Aorta (tissue), 5 donors: ENCODE data around the gene TNIK. TPM values are rescaled to one million over a fixed set of nuclear protein-coding genes. Genes with fewer than 3 reads are reported as not detected.
"Not testable (repeated sequence)": the region's sequence is repeated elsewhere in the genome, so short reads cannot be mapped to it uniquely, and the experiment has no call there.

Experiments used
- ATAC-seq: fragments of 200-7000 bp; cut with Tn5 transposase; one replicate; pipeline ENCODE4 v1.9.1; 2022; ENCODE audit warnings: moderate library complexity; ENCODE audit not compliant: low FRiP score
- DNase-seq, 2 donors: peaks; one replicate each; pipeline ENCODE4 v3.0.0-alpha.2; 2020
- H3K27ac ChIP-seq, 2 donors: one replicate each; pipeline ENCODE4 v1.5.1; 2013; ENCODE audit warnings: low read length in 2 of 2, mild to moderate bottlenecking in 2 of 2, moderate library complexity in 2 of 2, control low read depth in 1 of 2, inconsistent platforms in 1 of 2, low read depth in 1 of 2
- H3K27me3 ChIP-seq, 2 donors: one replicate each; pipeline ENCODE4 v1.6.1; 2013; ENCODE audit warnings: control low read depth in 1 of 2, low read length in 1 of 2, mild to moderate bottlenecking in 1 of 2, moderate library complexity in 1 of 2; ENCODE audit not compliant: insufficient read depth in 2 of 2, control insufficient read depth in 1 of 2
- H3K36me3 ChIP-seq, 2 donors: one replicate each; pipeline ENCODE4 v1.6.1; 2013; ENCODE audit warnings: control low read depth in 1 of 2, low read length in 1 of 2, mild to moderate bottlenecking in 1 of 2; ENCODE audit not compliant: insufficient read depth in 2 of 2, control insufficient read depth in 1 of 2
- H3K4me1 ChIP-seq, 2 donors: one replicate each; pipeline ENCODE4 v1.6.1; 2013; ENCODE audit warnings: low read length in 2 of 2, control low read depth in 1 of 2, mild to moderate bottlenecking in 1 of 2, moderate library complexity in 1 of 2; ENCODE audit not compliant: insufficient read depth in 2 of 2, control insufficient read depth in 1 of 2
- H3K4me3 ChIP-seq, 2 donors: one replicate each; pipeline ENCODE4 v1.5.1; 2013; ENCODE audit warnings: low read length in 2 of 2, control low read depth in 1 of 2, mild to moderate bottlenecking in 1 of 2
- H3K9me3 ChIP-seq: one replicate; pipeline ENCODE4 v1.6.1; 2013; ENCODE audit warnings: mild to moderate bottlenecking, low read length; ENCODE audit not compliant: control insufficient read depth
- WGBS, 2 donors: extraction: QIAGEN DNeasy Blood & Tissue Kit; methylation state at CpG; one replicate each; pipeline ENCODE4 v1.1.7; 2013; 5-methylcytosine and 5-hydroxymethylcytosine counted together
- intact Hi-C, 2 donors: fragments of 100-400 bp; cut with DNase I; formaldehyde crosslinking; loops; one replicate each; pipeline versions ENCODE4 v1.14.2 to v1.15.0; 2022
- polyA plus RNA-seq, 2 donors: library from polyadenylated mRNA; stranded (reverse); fragments of 200-250 nt; gene quantifications; one replicate each; pipeline ENCODE4 v1.2.3, GENCODE V29; 2013
- total RNA-seq, 2 donors: library from RNA; stranded (reverse); fragmentation: NEBNext Ultra II Directional; extraction: Animal tissue kit (Norgen Biotek cat#: 25700); gene quantifications; one replicate each; pipeline ENCODE4 v1.2.1, GENCODE V29; 2021
- donor health status: healthy with polysubstance abuse.
- donor health status: Bipolar disorder and iron deficiency.
- donor health status: DM: no; HTN: no; CAD: no.
- donor health status: DM: no; HTN: no; CAD: no.
- donor health status: DM: yes; HTN: yes; CAD: no.

Gene TNIK
- total and polyA plus RNA-seq, 4 donors: 4.7 to 14.6 (median 8.8) TPM

DNA sequence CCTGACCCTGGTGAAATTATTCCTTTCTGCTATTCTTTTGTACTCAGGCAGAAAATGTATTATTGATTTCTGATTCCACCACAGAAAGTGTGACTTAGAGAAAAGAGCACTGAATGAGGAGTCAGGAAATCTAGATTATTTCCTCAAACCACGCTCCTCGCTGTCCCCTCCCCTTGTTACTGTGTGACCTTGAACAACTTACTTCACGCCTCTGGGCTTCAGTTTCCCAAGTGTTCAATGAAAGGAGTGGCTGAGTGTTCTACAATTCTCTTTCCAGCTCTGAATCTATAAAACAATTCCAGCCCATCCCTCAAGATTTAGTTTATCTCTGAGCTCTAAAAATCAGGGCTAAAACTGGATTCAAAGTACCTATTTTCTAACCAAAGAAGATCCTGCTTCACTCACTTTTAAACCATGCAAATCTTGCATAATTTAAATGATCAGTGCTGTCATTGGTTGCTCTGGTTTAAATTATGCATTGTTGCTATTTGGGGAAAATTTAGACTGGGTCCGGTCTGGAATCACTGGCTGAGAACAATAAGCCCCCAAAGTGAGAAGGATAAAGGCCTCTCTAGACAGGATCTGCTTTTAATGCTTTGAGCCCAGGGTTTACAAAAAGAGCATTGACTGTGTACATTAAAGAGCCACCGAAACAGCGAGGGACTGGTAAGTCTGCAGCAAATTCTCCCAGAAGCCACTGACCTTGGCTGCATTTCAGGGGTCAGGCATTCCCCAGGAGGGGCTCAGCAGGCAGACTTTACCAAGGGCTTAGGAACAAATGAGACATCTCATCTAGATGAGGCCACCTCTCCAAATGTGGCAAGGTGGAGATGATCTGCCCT lies 3.2 kb downstream of the TNIK start:
- Histone ChIP-seq H3K36me3 (no peaks in the 10 kb centered on the region), H3K9me3 (no peaks in the 10 kb centered on the region), H3K27ac (no peak overlapping the region), H3K4me3 (no peak overlapping the region), H3K4me1 (peaks cover 0 to 3% of the 10 kb centered on the region in 2 donors), H3K27me3 (no peaks in the 10 kb centered on the region)
- intact Hi-C loops: loop anchor here in 1 of 2 donors (10.0 kb wide), 1 partner anchor 272 kb away; no protein-coding TSS in a partner anchor
- WGBS, 2 donors: 91 to 92% methylated on average over 6 of the region's 6 CpGs
- DNase-seq (no peak), ATAC-seq (no peak)

DNA sequence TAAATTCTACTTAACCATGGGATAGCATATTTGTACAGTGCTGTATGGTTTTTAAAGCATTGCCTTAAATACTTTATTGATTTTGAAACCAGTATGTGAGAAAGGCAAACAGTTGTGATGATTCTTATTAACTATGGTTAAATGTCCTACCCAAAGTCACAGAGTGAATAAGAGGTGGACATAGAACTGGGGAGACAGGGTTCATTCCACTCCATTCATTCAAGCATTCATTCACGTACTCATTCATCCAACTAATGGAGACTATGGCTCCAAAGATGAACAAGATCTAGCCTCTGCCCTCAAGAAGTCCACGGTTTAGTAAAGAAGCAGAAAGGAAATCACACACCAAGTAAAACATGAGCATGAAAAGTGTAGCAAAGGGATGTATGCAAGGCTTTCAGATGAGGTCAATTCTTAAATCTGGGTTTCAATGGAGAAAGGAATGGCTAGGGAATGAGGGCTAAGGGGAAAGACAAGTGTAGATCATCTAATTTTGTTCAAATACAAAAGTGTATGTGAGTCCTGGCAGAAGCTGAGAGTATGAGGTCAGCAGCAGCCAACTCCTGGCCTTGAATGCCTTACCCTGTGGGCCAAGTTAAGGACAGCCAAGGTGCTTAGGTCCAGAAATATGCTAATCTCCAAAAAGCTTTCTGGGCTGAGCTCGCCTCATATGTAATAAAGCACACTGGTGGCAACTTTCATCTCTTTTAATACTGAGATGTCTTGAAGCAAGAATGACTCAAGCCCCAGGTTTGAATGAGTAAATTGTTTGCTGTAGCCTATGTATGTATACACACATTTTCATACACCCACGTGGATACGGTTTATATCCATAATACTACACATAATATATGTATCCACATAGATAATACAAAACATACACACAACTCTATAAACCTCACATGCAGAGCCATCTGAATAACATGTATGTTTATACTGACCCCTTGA lies 4.3 kb downstream of the TNIK start:
- no peaks in the 10 kb centered on the region for H3K9me3 ChIP-seq
- WGBS, 2 donors: 41 to 50% methylated on average over 5 of the region's 5 CpGs
- H3K4me1 ChIP-seq: peaks cover 0 to 3% of the 10 kb centered on the region in 2 donors
- H3K27me3 ChIP-seq: no peaks in the 10 kb centered on the region
- DNase-seq (no peak), ATAC-seq (no peak)
- intact Hi-C loops: loop anchor here in 1 of 2 donors (10.0 kb wide), 1 partner anchor 271 kb away; no protein-coding TSS in a partner anchor
- H3K36me3 ChIP-seq: no peaks in the 10 kb centered on the region
- H3K4me3 ChIP-seq: no peak overlapping the region
- H3K27ac ChIP-seq: no peak overlapping the region

DNA sequence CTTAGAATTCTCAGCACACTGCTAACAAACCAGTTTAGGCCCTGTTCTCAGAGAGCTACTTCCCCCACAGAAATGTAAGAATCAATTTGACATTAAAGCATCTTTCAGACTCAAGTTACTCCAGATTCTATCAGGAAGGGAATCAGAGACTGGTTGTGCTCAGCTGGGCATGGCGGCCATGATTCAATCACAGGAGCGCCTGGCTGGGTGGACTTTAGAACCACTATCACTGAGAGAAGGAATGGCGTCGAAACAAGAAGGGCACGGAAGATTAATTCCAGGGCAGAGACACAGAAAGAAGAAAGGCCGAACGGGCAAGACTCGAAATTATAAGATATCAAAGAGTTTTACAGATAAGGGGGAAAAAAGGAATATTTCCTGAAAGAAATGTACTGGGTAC lies 6.2 kb downstream of the TNIK start:
- H3K27ac ChIP-seq: no peak overlapping the region
- ATAC-seq: no peak
- no peak overlapping the region for H3K4me3 ChIP-seq
- H3K4me1 ChIP-seq: peaks cover 0 to 3% of the 10 kb centered on the region in 2 donors
- DNase-seq: no peak
- WGBS, 2 donors: 91 to 93% methylated on average over 8 of the region's 8 CpGs
- no peaks in the 10 kb centered on the region for H3K27me3 ChIP-seq
- no peaks in the 10 kb centered on the region for H3K9me3 ChIP-seq
- intact Hi-C loops: loop anchor here in 1 of 2 donors (10.0 kb wide), 1 partner anchor 269 kb away; no protein-coding TSS in a partner anchor
- no peaks in the 10 kb centered on the region for H3K36me3 ChIP-seq

DNA sequence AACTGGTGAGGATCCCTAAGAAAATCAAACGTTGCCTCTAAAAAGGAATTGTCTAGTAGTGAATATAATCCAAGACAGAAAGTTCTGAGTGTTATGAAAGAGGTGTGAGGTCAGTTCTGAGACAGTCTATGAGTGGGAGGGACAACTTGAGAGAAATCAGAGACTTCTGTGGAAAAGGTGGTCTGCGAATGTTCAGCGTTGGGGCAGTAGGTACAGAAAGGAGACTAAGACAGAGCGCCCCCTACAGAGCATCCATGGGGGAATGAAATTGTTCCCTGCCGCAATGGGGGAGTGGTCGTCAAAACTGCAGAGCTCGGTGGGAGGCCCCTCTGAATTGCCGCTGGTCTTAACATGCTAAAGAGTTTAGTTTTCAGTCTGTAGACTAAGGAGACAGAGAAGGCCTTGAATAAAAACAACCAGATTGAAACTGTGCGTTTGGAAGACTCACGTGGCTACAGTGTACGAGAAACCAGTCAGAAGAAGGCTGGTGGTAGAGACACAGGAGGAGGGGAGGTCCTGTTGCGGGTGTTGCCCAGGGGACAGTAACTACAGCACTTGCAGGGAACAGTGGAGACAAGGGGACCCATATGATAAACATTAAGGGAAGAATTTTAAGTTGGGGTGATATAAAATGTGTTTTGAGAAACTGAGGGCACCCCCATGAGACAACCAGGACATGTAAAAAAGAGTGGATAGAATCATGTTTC lies 6.9 kb downstream of the TNIK start:
- H3K27ac ChIP-seq: no peak overlapping the region
- no peaks in the 10 kb centered on the region for H3K27me3 ChIP-seq
- no peak overlapping the region for H3K4me3 ChIP-seq
- no peaks in the 10 kb centered on the region for H3K36me3 ChIP-seq
- intact Hi-C loops: loop anchor here in 1 of 2 donors (10.0 kb wide), 1 partner anchor 269 kb away; no protein-coding TSS in a partner anchor
- peaks cover 0 to 3% of the 10 kb centered on the region in 2 donors for H3K4me1 ChIP-seq
- H3K9me3 ChIP-seq: no peaks in the 10 kb centered on the region
- DNase-seq (no peak), ATAC-seq (no peak)
- 76 to 83% methylated on average over 12 of the region's 12 CpGs for whole genome bisulfite sequencing, 2 donors

DNA sequence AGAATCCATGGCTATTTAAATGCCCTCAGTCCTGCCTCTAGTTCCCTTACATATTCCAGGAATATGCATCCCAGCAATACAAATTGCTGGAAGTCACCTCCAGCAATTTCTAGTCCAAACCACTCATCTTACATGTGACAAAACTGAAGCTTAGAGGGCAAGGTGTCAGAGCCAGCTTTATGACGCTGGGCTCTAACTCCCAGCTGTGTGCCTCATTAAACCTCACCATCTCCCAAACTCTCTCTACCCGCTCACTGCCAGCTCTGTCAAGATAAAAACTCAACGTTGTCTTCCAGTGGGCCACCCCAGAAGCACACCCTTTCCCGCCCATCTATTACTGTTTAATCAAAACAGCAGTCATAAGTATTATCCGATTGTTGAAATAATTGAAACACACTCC lies 7.9 kb downstream of the TNIK start:
- Histone ChIP-seq H3K36me3 (no peaks in the 10 kb centered on the region), H3K4me3 (no peak overlapping the region), H3K4me1 (peaks cover 0 to 3% of the 10 kb centered on the region in 2 donors), H3K27ac (no peak overlapping the region), H3K27me3 (no peaks in the 10 kb centered on the region), H3K9me3 (no peaks in the 10 kb centered on the region)
- ATAC-seq (no peak), DNase-seq (no peak)
- 83 to 86% methylated on average over 5 of the region's 5 CpGs for WGBS, 2 donors
- intact Hi-C loops: loop anchor here in 1 of 2 donors (10.0 kb wide), 1 partner anchor 268 kb away; no protein-coding TSS in a partner anchor

DNA sequence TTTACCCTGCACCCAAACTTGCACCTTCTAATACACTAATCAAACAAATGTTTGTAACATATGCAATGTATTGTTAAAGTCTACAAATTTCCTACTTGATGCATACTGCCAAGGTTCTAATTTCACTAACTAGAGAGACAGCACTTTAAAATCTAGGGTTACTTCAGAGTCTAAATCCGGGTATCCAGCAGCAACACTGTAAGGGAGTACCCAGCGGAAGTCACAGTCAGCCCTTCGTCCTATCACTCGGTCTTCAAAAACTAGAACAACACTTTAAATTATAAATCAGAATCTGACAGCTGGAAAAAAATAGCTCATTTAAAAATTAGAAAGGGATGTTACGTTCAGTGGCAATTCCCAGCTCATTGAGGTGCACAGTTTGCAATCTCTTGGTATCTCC lies 8.3 kb downstream of the TNIK start:
- 95% methylated on average over 5 of the region's 5 CpGs for WGBS, 2 donors
- ATAC-seq: no peak
- no peaks in the 10 kb centered on the region for H3K27me3 ChIP-seq
- no peak overlapping the region for H3K4me3 ChIP-seq
- H3K4me1 ChIP-seq: peaks cover 0 to 3% of the 10 kb centered on the region in 2 donors
- no peak overlapping the region for H3K27ac ChIP-seq
- no peaks in the 10 kb centered on the region for H3K9me3 ChIP-seq
- no peaks in the 10 kb centered on the region for H3K36me3 ChIP-seq
- DNase-seq: no peak
- intact Hi-C loops: loop anchor here in 1 of 2 donors (10.0 kb wide), 1 partner anchor 267 kb away; no protein-coding TSS in a partner anchor

DNA sequence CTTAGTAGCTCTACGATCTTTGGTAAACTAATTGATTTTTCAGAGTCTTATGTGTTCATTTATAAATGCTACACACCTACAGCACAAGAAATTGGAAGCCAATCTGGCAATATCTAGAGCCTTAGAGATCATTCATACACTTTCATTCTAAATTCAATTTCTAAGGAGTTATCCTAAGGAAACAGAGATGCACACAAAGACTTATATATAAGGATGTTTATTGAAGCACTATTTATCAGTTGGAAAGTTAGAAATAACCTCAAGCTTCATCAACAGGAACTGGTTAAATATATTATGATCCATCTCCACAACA lies 12.7 kb downstream of the TNIK start:
- H3K9me3 ChIP-seq, intact Hi-C loops, H3K27ac ChIP-seq, H3K27me3 ChIP-seq, DNase-seq, ATAC-seq, H3K4me1 ChIP-seq, H3K4me3 ChIP-seq, H3K36me3 ChIP-seq: not testable (repeated sequence)
- 64 to 72% methylated on average over 1 of the region's 1 CpG for WGBS, 2 donors
